ENCODE measurements around the gene GLB1L. TPM values are rescaled to one million over a fixed set of nuclear protein-coding genes. Genes with fewer than 3 reads are reported as not detected.

Gene GLB1L
- total RNA-seq, 6 experiments from 2014 or later = 4.4 to 7.6 (median 5.5) TPM

DNA sequence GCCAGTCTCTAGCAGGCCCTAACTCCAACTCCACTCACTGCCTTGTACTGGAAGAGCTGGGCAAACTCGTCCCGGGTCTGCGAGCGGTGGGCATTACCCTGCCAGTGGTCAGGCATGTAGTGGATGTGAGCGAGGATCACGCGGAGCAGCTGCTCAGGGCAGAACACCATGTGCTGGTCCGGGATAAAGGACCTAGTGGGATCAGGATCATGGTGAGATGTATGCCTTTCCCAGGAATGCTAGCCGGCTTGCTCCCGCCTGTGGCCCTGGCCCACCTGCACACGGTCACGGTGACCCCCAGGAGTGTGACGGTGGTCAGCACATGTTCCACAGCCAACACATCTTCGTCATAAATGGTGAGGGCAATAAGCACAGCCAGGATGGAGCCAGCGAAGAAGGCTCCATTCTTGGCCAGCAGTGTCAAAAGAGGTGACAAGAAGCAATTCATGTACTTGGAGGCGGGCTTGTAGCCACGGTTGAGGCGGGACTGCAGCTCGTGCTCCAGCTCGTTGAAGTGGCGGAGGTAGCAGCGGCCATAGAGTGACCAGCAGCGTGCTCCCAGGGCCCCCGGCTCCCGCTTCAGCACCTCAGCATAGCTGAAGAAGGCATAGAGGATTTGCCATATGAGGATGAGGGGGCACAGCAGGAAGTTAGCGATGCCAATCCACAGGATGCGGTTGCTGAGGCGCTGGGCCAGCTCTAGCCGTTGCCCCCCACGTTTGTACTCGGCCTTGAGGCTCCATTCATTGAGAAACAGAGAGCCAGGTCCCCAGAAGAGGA is 21.2 kb downstream of the GLB1L start:
- TF ChIP-seq, protein P1, sequence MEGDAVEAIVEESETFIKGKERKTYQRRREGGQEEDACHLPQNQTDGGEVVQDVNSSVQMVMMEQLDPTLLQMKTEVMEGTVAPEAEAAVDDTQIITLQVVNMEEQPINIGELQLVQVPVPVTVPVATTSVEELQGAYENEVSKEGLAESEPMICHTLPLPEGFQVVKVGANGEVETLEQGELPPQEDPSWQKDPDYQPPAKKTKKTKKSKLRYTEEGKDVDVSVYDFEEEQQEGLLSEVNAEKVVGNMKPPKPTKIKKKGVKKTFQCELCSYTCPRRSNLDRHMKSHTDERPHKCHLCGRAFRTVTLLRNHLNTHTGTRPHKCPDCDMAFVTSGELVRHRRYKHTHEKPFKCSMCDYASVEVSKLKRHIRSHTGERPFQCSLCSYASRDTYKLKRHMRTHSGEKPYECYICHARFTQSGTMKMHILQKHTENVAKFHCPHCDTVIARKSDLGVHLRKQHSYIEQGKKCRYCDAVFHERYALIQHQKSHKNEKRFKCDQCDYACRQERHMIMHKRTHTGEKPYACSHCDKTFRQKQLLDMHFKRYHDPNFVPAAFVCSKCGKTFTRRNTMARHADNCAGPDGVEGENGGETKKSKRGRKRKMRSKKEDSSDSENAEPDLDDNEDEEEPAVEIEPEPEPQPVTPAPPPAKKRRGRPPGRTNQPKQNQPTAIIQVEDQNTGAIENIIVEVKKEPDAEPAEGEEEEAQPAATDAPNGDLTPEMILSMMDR (IDR thresholded peaks at IDR 0.05) = no peak
- H3K4me1 Mint-ChIP-seq (ENCODE audit: low read depth) = peaks cover 23% of the 10 kb centered on the region
- DNase-seq = no peak
- no peak overlapping the region; the same call in 1 of the 2 replicates for H3K4me3 Mint-ChIP-seq
- no peaks in the 10 kb centered on the region for H3K9me3 Mint-ChIP-seq
- no peaks in the 10 kb centered on the region for H3K27me3 Mint-ChIP-seq (ENCODE audit: insufficient read depth)
- H3K27ac Mint-ChIP-seq = no peak overlapping the region
- H3K36me3 Mint-ChIP-seq (ENCODE audit: low read depth) = peaks cover 9% of the 10 kb centered on the region

DNA sequence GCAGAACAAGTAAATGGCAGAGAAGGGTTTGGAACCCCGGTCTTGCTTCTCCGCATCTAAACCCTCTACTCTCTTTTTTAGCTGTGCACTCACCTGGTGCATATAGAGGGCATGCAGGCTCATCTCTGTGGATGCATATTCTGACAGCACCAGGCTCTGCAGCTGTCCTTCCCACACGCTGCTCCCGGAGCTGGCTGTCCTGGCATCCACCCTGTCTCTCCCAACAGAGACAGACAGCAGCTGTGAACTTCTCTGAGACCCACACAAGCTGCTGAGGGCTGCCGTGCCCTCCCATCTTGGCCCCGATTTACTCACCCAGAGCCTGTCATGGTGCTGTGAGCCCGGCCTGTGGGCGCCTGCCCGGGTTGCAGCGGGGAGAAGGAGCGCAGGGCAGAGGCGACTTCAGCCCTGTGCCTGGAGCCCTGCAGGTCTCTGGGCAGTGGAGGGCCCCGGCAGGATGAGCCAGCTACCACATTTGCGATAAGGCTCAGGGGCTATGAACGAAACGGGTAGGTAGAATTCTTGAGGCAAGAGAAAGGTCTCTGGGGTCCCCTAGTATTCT is 23.2 kb downstream of the GLB1L start:
- Mint-ChIP-seq H3K4me1 (ENCODE audit: low read depth) (peaks cover 19% of the 10 kb centered on the region), H3K36me3 (ENCODE audit: low read depth) (peaks cover 9% of the 10 kb centered on the region), H3K9me3 (no peaks in the 10 kb centered on the region), H3K27ac (no peak overlapping the region), H3K27me3 (ENCODE audit: insufficient read depth) (no peaks in the 10 kb centered on the region; the same call in 1 of the 2 replicates), H3K4me3 (no peak overlapping the region)
- no peak for DNase-seq
- TF ChIP-seq, protein P1 (IDR thresholded peaks at IDR 0.05) = no peak

DNA sequence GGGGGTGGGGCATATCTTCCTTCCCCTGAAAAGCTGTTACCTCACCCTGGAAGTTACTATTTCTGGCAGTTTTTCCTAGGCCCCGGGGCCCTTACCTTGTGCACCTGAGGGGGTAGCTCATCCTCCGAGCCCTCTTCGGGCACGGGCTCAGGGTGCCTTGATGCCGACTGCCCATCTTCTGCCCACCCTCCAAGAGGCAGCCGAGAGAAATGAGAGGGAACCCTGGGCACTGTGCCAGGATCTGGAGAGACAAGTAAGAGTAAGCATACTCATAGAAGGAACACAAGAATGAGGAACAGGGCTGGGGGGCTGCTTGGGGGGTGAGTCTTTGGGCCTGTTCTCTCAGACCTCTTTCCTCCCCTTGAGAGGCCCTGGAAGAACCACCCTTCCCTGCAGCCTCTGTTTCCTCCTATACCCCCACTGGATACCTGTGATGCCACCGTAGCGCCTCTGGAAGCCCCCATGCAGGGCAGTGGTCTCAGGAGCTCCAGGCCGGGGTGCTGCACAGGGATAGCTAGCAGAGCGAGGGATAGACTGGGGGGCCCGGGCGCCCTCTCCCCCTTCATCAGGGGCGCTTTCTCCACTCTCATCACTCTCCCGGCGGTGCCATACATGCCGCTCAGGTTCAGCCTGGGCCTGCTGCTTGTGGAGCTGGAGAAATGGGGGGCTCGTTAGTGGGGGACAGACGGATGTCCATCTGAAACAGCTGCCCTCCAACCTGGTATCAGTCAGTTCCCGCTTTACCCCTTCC is 24.4 kb downstream of the GLB1L start:
- H3K4me3 Mint-ChIP-seq = no peak overlapping the region
- no peaks in the 10 kb centered on the region for H3K9me3 Mint-ChIP-seq
- peaks cover 24% of the 10 kb centered on the region for H3K4me1 Mint-ChIP-seq (ENCODE audit: low read depth)
- TF ChIP-seq, protein P1 (IDR thresholded peaks at IDR 0.05) = no peak
- peaks cover 4% of the 10 kb centered on the region for H3K36me3 Mint-ChIP-seq (ENCODE audit: low read depth)
- DNase-seq = no peak
- H3K27ac Mint-ChIP-seq = no peak overlapping the region
- no peaks in the 10 kb centered on the region; the same call in none of the 2 replicates for H3K27me3 Mint-ChIP-seq (ENCODE audit: insufficient read depth)

DNA sequence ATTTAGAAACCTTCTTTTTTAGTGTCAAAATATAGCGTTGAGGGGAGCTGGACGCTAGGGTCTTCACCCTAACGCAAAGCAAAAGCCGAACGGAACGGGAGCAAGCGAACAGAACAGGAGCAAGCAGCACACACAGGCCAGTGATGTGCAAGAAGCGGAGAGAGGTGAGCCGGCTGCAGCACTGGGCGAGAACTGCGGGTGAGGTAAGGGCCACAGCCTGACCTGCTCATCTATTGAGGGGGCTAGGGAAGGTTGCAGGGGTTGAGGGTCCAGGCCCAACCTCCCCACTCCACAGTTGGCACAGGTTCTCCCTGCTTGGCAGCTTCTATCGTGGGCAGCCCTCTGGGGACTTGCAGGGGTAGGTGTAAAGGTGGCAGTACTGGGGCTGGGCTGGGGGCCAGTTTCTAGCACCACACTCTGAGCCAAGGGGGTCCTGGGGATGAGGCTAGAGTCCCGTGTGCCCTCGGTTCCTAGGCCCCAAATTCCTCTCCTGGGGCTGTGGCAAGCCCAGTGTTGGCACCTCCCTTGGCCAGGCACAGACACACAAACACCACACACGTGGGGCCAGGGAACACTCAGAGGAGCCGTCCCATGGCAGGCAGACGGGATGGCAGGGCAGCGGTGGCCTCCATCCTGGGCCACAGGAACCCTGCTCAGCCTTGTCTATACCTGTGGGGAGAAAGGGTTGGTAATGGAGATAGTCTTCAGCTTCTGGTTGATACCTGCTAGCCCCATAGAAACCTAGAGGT is 25.3 kb downstream of the GLB1L start:
- no peak for DNase-seq

More for the DNA sequence above, 25.3 kb downstream of the GLB1L start:
- H3K36me3 Mint-ChIP-seq (ENCODE audit: low read depth) = peaks cover 4% of the 10 kb centered on the region
- peak overlapping the region; percentile 79; the same call in 1 of the 2 replicates for H3K27ac Mint-ChIP-seq
- TF ChIP-seq, protein P1 (IDR thresholded peaks at IDR 0.05) = no peak
- peaks cover 24% of the 10 kb centered on the region for H3K4me1 Mint-ChIP-seq (ENCODE audit: low read depth)
- H3K9me3 Mint-ChIP-seq = no peaks in the 10 kb centered on the region
- H3K27me3 Mint-ChIP-seq (ENCODE audit: insufficient read depth) = no peaks in the 10 kb centered on the region; the same call in none of the 2 replicates
- H3K4me3 Mint-ChIP-seq = no peak overlapping the region

Data from HFFc6 (cell line).